Uterus (tissue), 4 donors: ENCODE data around the gene AMBRA1. TPM values are rescaled to one million over a fixed set of nuclear protein-coding genes. Genes with fewer than 3 reads are reported as not detected.

Experiments used
- DNase-seq, 2 donors: peaks; one replicate each; pipeline ENCODE4 v3.0.0-alpha.2; 2019 to 2020
- H3K27ac ChIP-seq, 2 donors: fragments of 200-600 bp; sonication (generic); 1 replicate in 1 of 2; 2 replicates in 1 of 2; pipeline ENCODE4 v1.5.1; 2016 to 2018
- H3K27me3 ChIP-seq, 2 donors: fragments of 200-600 bp; sonication (generic); one replicate each; pipeline ENCODE4 v1.5.1; 2018 to 2019; ENCODE audit warnings: control low read depth in 1 of 2
- H3K36me3 ChIP-seq, 2 donors: fragments of 200-600 bp; sonication (generic); one replicate each; pipeline ENCODE4 v1.5.1; 2019; ENCODE audit warnings: control low read depth in 1 of 2
- H3K4me1 ChIP-seq, 2 donors: fragments of 200-600 bp; sonication (generic); one replicate each; pipeline ENCODE4 v1.5.1; 2018 to 2019; ENCODE audit warnings: control low read depth in 1 of 2
- H3K4me3 ChIP-seq, 2 donors: fragments of 200-600 bp; sonication (generic); 1 replicate in 1 of 2; 2 replicates in 1 of 2; pipeline ENCODE4 v1.5.1; 2018 to 2019; ENCODE audit warnings: mild to moderate bottlenecking in 1 of 2
- H3K9me3 ChIP-seq, 2 donors: fragments of 200-600 bp; sonication (generic); one replicate each; pipeline ENCODE4 v1.5.1; 2019; ENCODE audit warnings: control low read depth in 1 of 2
- CTCF ChIP-seq, 4 experiments: fragments of 200-600 bp in 2 of 4; fragments of 450-650 bp in 2 of 4; sonication (generic) in 2 of 4; IDR thresholded peaks; one replicate each; pipeline ENCODE4 v1.5.1; 2016 to 2019; ENCODE audit warnings: antibody characterized with exemption in 4 of 4, mild to moderate bottlenecking in 2 of 4, moderate library complexity in 1 of 4
- POLR2A ChIP-seq, 2 donors: fragments of 450-650 bp; IDR thresholded peaks; one replicate each; pipeline ENCODE4 v1.6.1; 2016; ENCODE audit warnings: antibody characterized with exemption in 2 of 2, mild to moderate bottlenecking in 1 of 2, moderate library complexity in 1 of 2
- intact Hi-C: fragments of 100-400 bp; cut with DNase I; formaldehyde crosslinking; loops from one replicate; pipeline ENCODE4 v1.15.1; 2023; ENCODE audit warnings: low total_unique reads
- total RNA-seq, 4 donors: library from RNA; depleted of rRNA in 3 of 4; stranded (reverse); fragments of >200 nt in 3 of 4; gene quantifications; one replicate each; pipeline versions ENCODE4 v1.1.0 to v1.2.4, GENCODE V29; 2014 to 2023
- donor health status: DM: yes; HTN: yes; CAD: no.

AMBRA1 gene
- total RNA-seq, result 10 to 100 TPM; 22.6 to 55.3 (median 41.4) TPM

DNA sequence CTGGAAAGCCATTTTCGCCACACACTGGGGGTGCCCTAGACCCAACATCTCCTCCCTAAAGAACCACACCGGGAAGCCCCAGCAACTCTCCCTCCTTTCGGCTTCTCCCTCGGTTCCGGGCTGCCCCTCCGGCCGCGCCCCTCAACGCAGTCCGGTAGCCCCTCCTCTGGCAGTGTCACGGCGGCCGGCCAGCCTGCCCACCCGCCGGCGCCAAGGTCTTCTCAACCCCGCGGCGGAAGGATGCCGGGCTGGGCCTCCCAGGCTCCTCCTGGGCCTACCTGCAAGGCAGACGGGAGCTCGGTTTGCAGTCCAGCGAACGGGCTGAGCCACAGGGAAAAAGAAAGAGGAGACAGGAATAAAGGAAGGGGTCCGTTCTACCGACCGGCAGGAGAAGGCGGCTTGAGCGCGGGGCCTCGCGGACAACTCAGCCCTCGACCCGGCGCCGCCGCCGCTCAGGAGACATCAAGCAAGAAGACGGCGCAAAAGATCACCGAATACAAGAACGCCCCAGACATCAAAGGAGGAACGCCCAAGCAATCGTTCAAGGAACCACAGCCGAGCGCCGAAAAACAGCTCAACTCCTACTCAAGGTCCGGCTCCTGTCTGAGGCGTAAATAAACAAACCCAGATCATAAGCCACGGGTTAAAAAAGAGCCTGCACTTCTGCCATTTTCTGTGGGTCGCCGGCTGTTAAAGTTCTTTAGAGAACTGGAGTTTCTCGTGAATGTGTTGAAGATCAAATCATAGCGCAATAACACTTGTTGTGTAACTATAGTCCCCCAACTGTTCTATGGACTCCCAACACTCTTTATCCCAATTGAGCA, at the start of gene AMBRA1:
TSS of gene AMBRA1 (minus strand) at position 474 of the 824 bp plus-strand sequence. CDS start 45,643 bp downstream, outside the sequence.
- intact Hi-C loops, result no loop called here

GRCh38 chr11:46643531-46643930, 49.7 kb upstream of the AMBRA1 start:
- no peak overlapping the region for H3K4me3 ChIP-seq
- no peaks in the 10 kb centered on the region for H3K4me1 ChIP-seq
- H3K9me3 ChIP-seq, result no peaks in the 10 kb centered on the region
- no peak for TF ChIP-seq CTCF (IDR thresholded peaks at IDR 0.05)
- no peak for TF ChIP-seq POLR2A (IDR thresholded peaks at IDR 0.05)
- no peaks in the 10 kb centered on the region for H3K36me3 ChIP-seq
- no peak for DNase-seq
- no peaks in the 10 kb centered on the region for H3K27me3 ChIP-seq
- intact Hi-C loops, result no loop called here
- H3K27ac ChIP-seq, result no peak overlapping the region

More for the DNA sequence above, at the start of gene AMBRA1:
- peak; percentile 81 to 90 for DNase-seq
- H3K9me3 ChIP-seq, result no peaks in the 10 kb centered on the region
- peak in 1 of 4 experiments; percentile 14 for TF ChIP-seq CTCF (IDR thresholded peaks at IDR 0.05)
- TF ChIP-seq POLR2A (IDR thresholded peaks at IDR 0.05), result peak; percentile 37 to 55
- H3K27me3 ChIP-seq, result no peaks in the 10 kb centered on the region
- peak within 1 kb of the TSS; percentile 91 to 99 for H3K4me3 ChIP-seq
- no peaks in the 10 kb centered on the region for H3K36me3 ChIP-seq
- H3K4me1 ChIP-seq, result peaks cover 0 to 12% of the 10 kb centered on the region in 2 donors
- H3K27ac ChIP-seq, result peak within 1 kb of the TSS; percentile 85 to 90

GRCh38 chr11:46642627-46643335, 49.0 kb upstream of the AMBRA1 start:
- TF ChIP-seq POLR2A (IDR thresholded peaks at IDR 0.05) (no peak), CTCF (IDR thresholded peaks at IDR 0.05) (no peak)
- Histone ChIP-seq H3K27me3 (no peaks in the 10 kb centered on the region), H3K9me3 (no peaks in the 10 kb centered on the region), H3K4me3 (no peak overlapping the region), H3K4me1 (no peaks in the 10 kb centered on the region), H3K36me3 (no peaks in the 10 kb centered on the region), H3K27ac (no peak overlapping the region)
- intact Hi-C loops, result no loop called here
- DNase-seq, result no peak

DNA sequence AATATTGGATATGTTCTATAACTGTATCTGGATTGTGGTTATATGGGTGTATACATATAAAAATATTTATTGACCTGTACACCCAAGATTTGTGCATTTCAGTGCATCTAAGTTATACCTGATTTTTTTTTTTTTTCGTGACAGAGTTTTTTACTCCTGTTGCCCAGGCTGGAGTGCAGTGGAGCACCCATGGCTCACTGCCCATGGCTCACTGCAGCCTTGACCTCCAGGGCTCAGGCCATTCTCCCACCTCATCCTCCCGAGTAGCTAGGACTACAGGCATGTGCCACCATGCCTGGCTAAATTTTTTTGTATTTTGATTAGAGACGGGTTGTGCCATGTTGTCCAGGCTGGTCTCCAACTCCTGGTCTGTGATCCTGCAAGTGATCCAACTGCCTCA, 47.8 kb upstream of the AMBRA1 start:
- no peaks in the 10 kb centered on the region for H3K4me1 ChIP-seq
- intact Hi-C loops, result no loop called here
- no peak for DNase-seq

More for the DNA sequence above, 47.8 kb upstream of the AMBRA1 start:
- no peak overlapping the region for H3K4me3 ChIP-seq
- H3K27me3 ChIP-seq, result no peaks in the 10 kb centered on the region
- TF ChIP-seq POLR2A (IDR thresholded peaks at IDR 0.05), result no peak
- TF ChIP-seq CTCF (IDR thresholded peaks at IDR 0.05), result no peak
- H3K27ac ChIP-seq, result no peak overlapping the region
- H3K36me3 ChIP-seq, result no peaks in the 10 kb centered on the region
- no peaks in the 10 kb centered on the region for H3K9me3 ChIP-seq
